Activated T-helper 1 cell treated with anti-CD3 and anti-CD28 coated beads, Interleukin-12 subunit alpha, Interleukin-12 subunit beta, Interleukin-2, Interleukin-4 antibody, amounts not matched to agents 30 ng/mL and 10 ng/mL and 1 ng/mL, durations not matched to agents 14 hours and 24 hours and 36 hours (primary cell): Measurements from ENCODE around the gene ABCC12. TPM values are rescaled to one million over a fixed set of nuclear protein-coding genes. Genes with fewer than 3 reads are reported as not detected.

Source experiments
- DNase-seq: peaks from one replicate; pipeline ENCODE4 v3.0.0; 2021; ENCODE audit warnings: low spot score
- H3K27ac Mint-ChIP-seq: one replicate; pipeline ENCODE4 v1.8.0; 2021; ENCODE audit warnings: mild to moderate bottlenecking, mixed read lengths
- H3K27me3 Mint-ChIP-seq: one replicate; pipeline ENCODE4 v1.8.0; 2022; ENCODE audit warnings: mild to moderate bottlenecking, moderate library complexity, mixed read lengths; ENCODE audit not compliant: insufficient read depth
- H3K36me3 Mint-ChIP-seq: one replicate; pipeline ENCODE4 v1.8.0; 2021; ENCODE audit warnings: low read depth, mixed read lengths
- H3K4me1 Mint-ChIP-seq: one replicate; pipeline ENCODE4 v1.8.0; 2021; ENCODE audit warnings: low read depth, mixed read lengths
- H3K4me3 Mint-ChIP-seq: one replicate; pipeline ENCODE4 v1.8.0; 2021; ENCODE audit warnings: mild to moderate bottlenecking, moderate library complexity, mixed read lengths
- H3K9me3 Mint-ChIP-seq: one replicate; pipeline ENCODE4 v1.8.0; 2021; ENCODE audit warnings: mixed read lengths
- intact Hi-C: fragments of 100-400 bp; cut with micrococcal nuclease; formaldehyde crosslinking; loops from one replicate; pipeline ENCODE4 v1.15.1; 2024
- total RNA-seq: library from RNA; stranded (reverse); gene quantifications from 2 replicates; pipeline ENCODE4 v1.2.3, GENCODE V29; 2022

Gene ABCC12
- total RNA-seq, 1 donor from 2014 or later: not detected

- peak; percentile 13 for DNase-seq
- intact Hi-C loops: loop anchor here (1.0 to 10.0 kb wide), 4 partner anchors 22 to 978 kb away; no protein-coding TSS in a partner anchor
- H3K4me3 Mint-ChIP-seq: no peak overlapping the region
- no peaks in the 10 kb centered on the region for H3K36me3 Mint-ChIP-seq
- H3K27me3 Mint-ChIP-seq: no peaks in the 10 kb centered on the region
- H3K27ac Mint-ChIP-seq: peak overlapping the region; percentile 36
- H3K4me1 Mint-ChIP-seq: peaks cover 40% of the 10 kb centered on the region
- H3K9me3 Mint-ChIP-seq: no peaks in the 10 kb centered on the region
Observed at GRCh38 chr16:48123104-48123788, 32.5 kb downstream of the ABCC12 start.

GRCh38 chr16:48121276-48121675, 34.5 kb downstream of the ABCC12 start:
- intact Hi-C loops: loop anchor here (10.0 kb wide), 1 partner anchor 386 kb away; no protein-coding TSS in a partner anchor
- DNase-seq: no peak
- no peak overlapping the region for H3K27ac Mint-ChIP-seq
- no peak overlapping the region for H3K4me3 Mint-ChIP-seq
- H3K9me3 Mint-ChIP-seq: no peaks in the 10 kb centered on the region
- H3K36me3 Mint-ChIP-seq: no peaks in the 10 kb centered on the region
- peaks cover 32% of the 10 kb centered on the region for H3K4me1 Mint-ChIP-seq
- H3K27me3 Mint-ChIP-seq: no peaks in the 10 kb centered on the region

GRCh38 chr16:48118841-48119240, 37.0 kb downstream of the ABCC12 start:
- H3K27ac Mint-ChIP-seq: no peak overlapping the region
- intact Hi-C loops: no loop called here
- peaks cover 27% of the 10 kb centered on the region for H3K4me1 Mint-ChIP-seq
- H3K9me3 Mint-ChIP-seq: no peaks in the 10 kb centered on the region
- H3K4me3 Mint-ChIP-seq: no peak overlapping the region
- H3K27me3 Mint-ChIP-seq: no peaks in the 10 kb centered on the region
- H3K36me3 Mint-ChIP-seq: no peaks in the 10 kb centered on the region
- no peak for DNase-seq

- no peaks in the 10 kb centered on the region for H3K9me3 Mint-ChIP-seq
- DNase-seq: peak; percentile 34
- H3K36me3 Mint-ChIP-seq: no peaks in the 10 kb centered on the region
- H3K4me1 Mint-ChIP-seq: peaks cover 13% of the 10 kb centered on the region
- H3K4me3 Mint-ChIP-seq: no peak overlapping the region
- intact Hi-C loops: loop anchor here (1.0 kb wide), 1 partner anchor 976 kb away; no protein-coding TSS in a partner anchor
- no peak overlapping the region for H3K27ac Mint-ChIP-seq
- no peaks in the 10 kb centered on the region for H3K27me3 Mint-ChIP-seq
Observed at GRCh38 chr16:48117217-48118105, 38.3 kb downstream of the ABCC12 start.

GRCh38 chr16:48115299-48115698, 40.5 kb downstream of the ABCC12 start:
- Mint-ChIP-seq H3K4me1 (peaks cover 10% of the 10 kb centered on the region), H3K9me3 (no peaks in the 10 kb centered on the region), H3K36me3 (no peaks in the 10 kb centered on the region), H3K4me3 (no peak overlapping the region), H3K27ac (no peak overlapping the region), H3K27me3 (peaks cover 5% of the 10 kb centered on the region)
- DNase-seq: no peak
- intact Hi-C loops: no loop called here

- Mint-ChIP-seq H3K27me3 (peaks cover 8% of the 10 kb centered on the region), H3K36me3 (no peaks in the 10 kb centered on the region), H3K27ac (no peak overlapping the region), H3K9me3 (no peaks in the 10 kb centered on the region), H3K4me1 (peaks cover 10% of the 10 kb centered on the region), H3K4me3 (no peak overlapping the region)
- no peak for DNase-seq
- intact Hi-C loops: no loop called here
Observed at GRCh38 chr16:48114410-48114809, 41.4 kb downstream of the ABCC12 start.

- Mint-ChIP-seq H3K27ac (no peak overlapping the region), H3K4me1 (peaks cover under 1% of the 10 kb centered on the region), H3K36me3 (no peaks in the 10 kb centered on the region), H3K4me3 (no peak overlapping the region), H3K9me3 (no peaks in the 10 kb centered on the region), H3K27me3 (peaks cover 8% of the 10 kb centered on the region)
- no peak for DNase-seq
- intact Hi-C loops: no loop called here
Observed at GRCh38 chr16:48113471-48113870, 42.3 kb downstream of the ABCC12 start.

- H3K9me3 Mint-ChIP-seq: no peaks in the 10 kb centered on the region
- H3K27ac Mint-ChIP-seq: no peak overlapping the region
Observed at GRCh38 chr16:48113001-48113400, 42.8 kb downstream of the ABCC12 start.

GRCh38 chr16:48112600-48112999, 43.2 kb downstream of the ABCC12 start:
- Mint-ChIP-seq H3K27me3 (peaks cover 8% of the 10 kb centered on the region), H3K36me3 (no peaks in the 10 kb centered on the region), H3K27ac (no peak overlapping the region), H3K4me1 (no peaks in the 10 kb centered on the region), H3K9me3 (no peaks in the 10 kb centered on the region), H3K4me3 (no peak overlapping the region)
- DNase-seq: no peak
- intact Hi-C loops: no loop called here

More at GRCh38 chr16:48113001-48113400, 42.8 kb downstream of the ABCC12 start:
- Mint-ChIP-seq H3K27me3 (peaks cover 8% of the 10 kb centered on the region), H3K36me3 (no peaks in the 10 kb centered on the region), H3K4me1 (no peaks in the 10 kb centered on the region), H3K4me3 (no peak overlapping the region)
- DNase-seq: no peak
- intact Hi-C loops: no loop called here

GRCh38 chr16:48110982-48111381, 44.8 kb downstream of the ABCC12 start:
- Mint-ChIP-seq H3K4me1 (no peaks in the 10 kb centered on the region), H3K27me3 (peaks cover 8% of the 10 kb centered on the region), H3K9me3 (no peaks in the 10 kb centered on the region), H3K27ac (no peak overlapping the region), H3K4me3 (no peak overlapping the region), H3K36me3 (no peaks in the 10 kb centered on the region)
- intact Hi-C loops: no loop called here
- no peak for DNase-seq

GRCh38 chr16:48110000-48110399, 45.8 kb downstream of the ABCC12 start:
- Mint-ChIP-seq H3K27me3 (peaks cover 8% of the 10 kb centered on the region), H3K27ac (no peak overlapping the region), H3K4me3 (no peak overlapping the region), H3K36me3 (no peaks in the 10 kb centered on the region), H3K4me1 (no peaks in the 10 kb centered on the region), H3K9me3 (no peaks in the 10 kb centered on the region)
- intact Hi-C loops: no loop called here
- no peak for DNase-seq

GRCh38 chr16:48109475-48109874, 46.3 kb downstream of the ABCC12 start:
- Mint-ChIP-seq H3K36me3 (no peaks in the 10 kb centered on the region), H3K27me3 (peaks cover 8% of the 10 kb centered on the region), H3K9me3 (no peaks in the 10 kb centered on the region), H3K4me1 (no peaks in the 10 kb centered on the region), H3K27ac (no peak overlapping the region), H3K4me3 (no peak overlapping the region)
- intact Hi-C loops: no loop called here
- DNase-seq: no peak

- H3K27ac Mint-ChIP-seq: no peak overlapping the region
- no peak for DNase-seq
- no peak overlapping the region for H3K4me3 Mint-ChIP-seq
- H3K27me3 Mint-ChIP-seq: peaks cover 10% of the 10 kb centered on the region
- intact Hi-C loops: no loop called here
- H3K9me3 Mint-ChIP-seq: no peaks in the 10 kb centered on the region
- peaks cover 3% of the 10 kb centered on the region for H3K4me1 Mint-ChIP-seq
- no peaks in the 10 kb centered on the region for H3K36me3 Mint-ChIP-seq
Observed at GRCh38 chr16:48106446-48106845, 49.3 kb downstream of the ABCC12 start.
